ENCODE data around the gene RGS12.
"Not testable (repeated sequence)": the region's sequence is repeated elsewhere in the genome, so short reads cannot be mapped to it uniquely, and the experiment has no call there.

GRCh38 chr4:3300882-3301281 lies 8.1 kb downstream of the RGS12 start:
- not testable (repeated sequence) for TF ChIP-seq EZH2phosphoT487 (IDR thresholded peaks at IDR 0.05; ENCODE audit: insufficient read depth, low read depth); EZH2 (IDR thresholded peaks at IDR 0.05; ENCODE audit: insufficient read depth, poor library complexity, severe bottlenecking)

All from GM23248 (cell line).